Neural progenitor cell (in vitro differentiated cells): ENCODE measurements around the gene NPC2. TPM values are rescaled to one million over a fixed set of nuclear protein-coding genes. Genes with fewer than 3 reads are reported as not detected.
A peak's percentile ranks its signal among the peaks of the same experiment; 100 is the strongest.

Experiments
- DNase-seq: peaks from one replicate; pipeline ENCODE4 v3.0.0-alpha.2; 2016; ENCODE audit warnings: low spot score
- H2AFZ ChIP-seq: fragments of 200-600 bp; sonication (generic); replicated peaks from 2 replicates; pipeline ENCODE4 v1.6.1; 2016; ENCODE audit warnings: antibody characterized with exemption
- H3F3A ChIP-seq: fragments of 200-600 bp; sonication (generic); 2 replicates; pipeline ENCODE4 v1.6.1; 2016; ENCODE audit warnings: antibody characterized with exemption, low read depth
- H3K27ac ChIP-seq: fragments of 200-600 bp; sonication (generic); 2 replicates; pipeline ENCODE4 v1.5.1; 2016; ENCODE audit warnings: mild to moderate bottlenecking
- H3K27me3 ChIP-seq: fragments of 200-600 bp; sonication (generic); 2 replicates; pipeline ENCODE4 v1.6.1; 2016; ENCODE audit warnings: mild to moderate bottlenecking, moderate library complexity
- H3K36me3 ChIP-seq: fragments of 200-600 bp; sonication (generic); 2 replicates; pipeline ENCODE4 v1.5.1; 2016
- H3K4me1 ChIP-seq: fragments of 200-600 bp; sonication (generic); 2 replicates; pipeline ENCODE4 v1.6.1; 2016; ENCODE audit warnings: mixed run types
- H3K4me2 ChIP-seq: fragments of 200-600 bp; sonication (generic); 2 replicates; pipeline ENCODE4 v1.6.1; 2016
- H3K4me3 ChIP-seq: fragments of 200-600 bp; sonication (generic); 2 replicates; pipeline ENCODE4 v1.5.1; 2016
- H3K79me2 ChIP-seq: fragments of 200-600 bp; sonication (generic); 2 replicates; pipeline ENCODE4 v1.6.1; 2016; ENCODE audit warnings: low read depth
- H3K9ac ChIP-seq: fragments of 200-600 bp; sonication (generic); 2 replicates; pipeline ENCODE4 v1.6.1; 2016
- H3K9me3 ChIP-seq: fragments of 200-600 bp; sonication (generic); 2 replicates; pipeline ENCODE4 v1.5.1; 2016; ENCODE audit warnings: low read depth
- H4K20me1 ChIP-seq: fragments of 200-600 bp; sonication (generic); 2 replicates; pipeline ENCODE4 v1.6.1; 2016; ENCODE audit warnings: low read depth
- H3K27ac Mint-ChIP-seq: 3 replicates; pipeline ENCODE4 v1.8.0; 2021; ENCODE audit warnings: mixed read lengths
- H3K27me3 Mint-ChIP-seq: 2 replicates; pipeline ENCODE4 v1.8.0; 2022; ENCODE audit warnings: low read depth, mild to moderate bottlenecking, inconsistent platforms, moderate library complexity, mixed read lengths; ENCODE audit not compliant: insufficient read depth
- H3K36me3 Mint-ChIP-seq: 3 replicates; pipeline ENCODE4 v1.8.0; 2021; ENCODE audit warnings: mixed read lengths
- H3K4me1 Mint-ChIP-seq: 3 replicates; pipeline ENCODE4 v1.8.0; 2021; ENCODE audit warnings: mixed read lengths
- H3K4me3 Mint-ChIP-seq: 3 replicates; pipeline ENCODE4 v1.8.0; 2021; ENCODE audit warnings: mild to moderate bottlenecking, moderate library complexity, mixed read lengths
- H3K9me3 Mint-ChIP-seq: 3 replicates; pipeline ENCODE4 v1.8.0; 2020; ENCODE audit warnings: mixed read lengths
- CTCF ChIP-seq: fragments of 200-600 bp; sonication (generic); IDR thresholded peaks from 2 replicates; pipeline ENCODE4 v1.5.1; 2017; ENCODE audit warnings: antibody characterized with exemption, mild to moderate bottlenecking
- EZH2 ChIP-seq: fragments of 200-600 bp; sonication (generic); IDR thresholded peaks from 2 replicates; pipeline ENCODE4 v1.6.1; 2017; ENCODE audit warnings: antibody characterized with exemption, mild to moderate bottlenecking, moderate library complexity
- EZH2phosphoT487 ChIP-seq: fragments of 200-600 bp; sonication (generic); IDR thresholded peaks from 2 replicates; pipeline ENCODE4 v1.6.1; 2017; ENCODE audit warnings: antibody characterized with exemption
- total RNA-seq: library from RNA; depleted of rRNA; stranded (reverse); fragments of >200 nt; gene quantifications from 2 replicates; pipeline ENCODE4 v1.2.3, GENCODE V29; 2015; ENCODE audit warnings: low replicate concordance

NPC2 gene
- total RNA-seq, 1 donor from 2014 or later, result 371 TPM

- no peaks in the 10 kb centered on the region for H3K79me2 ChIP-seq
These were observed 17.0 kb downstream of the NPC2 start for GRCh38 chr14:74476107-74476506.

DNA sequence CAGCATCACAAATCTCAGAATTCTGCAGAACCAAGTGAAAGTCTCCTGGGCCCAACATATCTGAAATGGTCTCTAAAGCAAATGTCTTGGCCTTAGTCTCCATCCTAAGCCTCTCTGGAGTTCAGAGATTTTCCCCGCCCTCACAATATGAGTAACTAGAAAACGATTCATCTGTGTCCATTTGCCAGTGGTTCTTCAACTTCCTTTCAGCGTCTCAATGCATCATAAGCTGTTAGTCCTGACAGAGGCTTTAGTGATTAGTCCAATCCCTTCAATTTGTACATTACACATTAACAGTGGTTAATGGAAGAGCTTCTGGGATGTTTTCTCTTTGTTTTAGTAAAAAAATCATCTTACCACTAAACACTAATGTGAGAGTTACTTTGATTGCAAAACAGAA is 17.4 kb downstream of the NPC2 start:
- H3K9ac ChIP-seq, result no peak overlapping the region
- no peak for TF ChIP-seq EZH2
- TF ChIP-seq EZH2phosphoT487, result no peak
- TF ChIP-seq CTCF, result no peak
- no peaks in the 10 kb centered on the region for H3K27me3 ChIP-seq
- H3K36me3 ChIP-seq, result no peaks in the 10 kb centered on the region
- H4K20me1 ChIP-seq, result no peaks in the 10 kb centered on the region
- DNase-seq, result no peak
- peaks cover 21% of the 10 kb centered on the region for H3K4me1 ChIP-seq
- H2AFZ ChIP-seq, result no peak overlapping the region
- H3K27me3 Mint-ChIP-seq, result no peaks in the 10 kb centered on the region
- no peak overlapping the region for H3K27ac Mint-ChIP-seq
- H3K4me1 Mint-ChIP-seq, result peaks cover 29% of the 10 kb centered on the region
- H3K4me2 ChIP-seq, result no peak overlapping the region
- no peaks in the 10 kb centered on the region for H3K79me2 ChIP-seq
- H3K4me3 Mint-ChIP-seq, result no peak overlapping the region
- peaks cover 14% of the 10 kb centered on the region for H3F3A ChIP-seq
- H3K36me3 Mint-ChIP-seq, result peaks cover 2% of the 10 kb centered on the region
- no peaks in the 10 kb centered on the region for H3K9me3 Mint-ChIP-seq
- H3K27ac ChIP-seq, result no peak overlapping the region
- H3K4me3 ChIP-seq, result no peak overlapping the region
- H3K9me3 ChIP-seq, result no peaks in the 10 kb centered on the region

More at GRCh38 chr14:74476107-74476506, 17.0 kb downstream of the NPC2 start:
- H3K27ac Mint-ChIP-seq, result peak overlapping the region; percentile 76
- no peaks in the 10 kb centered on the region for H3K9me3 ChIP-seq
- no peak overlapping the region for H3K4me3 ChIP-seq
- no peak overlapping the region for H3K4me2 ChIP-seq
- H3K9ac ChIP-seq, result no peak overlapping the region
- H2AFZ ChIP-seq, result no peak overlapping the region
- H3K27me3 Mint-ChIP-seq, result no peaks in the 10 kb centered on the region
- H4K20me1 ChIP-seq, result no peaks in the 10 kb centered on the region
- H3K36me3 Mint-ChIP-seq, result peaks cover 2% of the 10 kb centered on the region
- no peaks in the 10 kb centered on the region for H3K36me3 ChIP-seq
- no peak overlapping the region for H3K4me3 Mint-ChIP-seq
- H3F3A ChIP-seq, result peaks cover 15% of the 10 kb centered on the region
- no peaks in the 10 kb centered on the region for H3K9me3 Mint-ChIP-seq
- no peak for TF ChIP-seq EZH2
- no peak for TF ChIP-seq CTCF
- TF ChIP-seq EZH2phosphoT487, result no peak
- no peak overlapping the region for H3K27ac ChIP-seq
- H3K4me1 ChIP-seq, result peaks cover 21% of the 10 kb centered on the region
- H3K27me3 ChIP-seq, result no peaks in the 10 kb centered on the region
- peaks cover 29% of the 10 kb centered on the region for H3K4me1 Mint-ChIP-seq
- DNase-seq, result no peak

DNA sequence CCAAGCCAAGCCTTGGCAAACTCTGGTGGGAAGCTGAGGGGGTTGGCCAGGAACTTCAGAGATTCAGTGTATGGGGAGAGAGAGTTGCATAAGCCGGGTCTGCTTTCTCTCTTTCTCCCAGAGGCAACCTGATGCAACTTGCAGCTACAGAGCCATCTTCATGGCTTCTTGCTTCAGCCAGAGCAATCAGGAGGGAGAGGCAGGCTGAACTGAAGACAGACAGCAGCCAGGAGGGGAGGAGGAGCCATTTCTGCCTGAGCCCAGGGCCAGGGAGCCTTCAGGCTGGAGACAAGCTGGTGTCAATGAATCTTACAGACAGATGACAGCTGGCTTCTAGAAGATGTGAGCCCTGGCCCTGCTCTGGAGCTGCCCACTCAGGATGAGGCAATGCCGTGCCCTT is 18.7 kb downstream of the NPC2 start:
- Histone ChIP-seq H3K79me2 (no peaks in the 10 kb centered on the region), H3K9ac (peak overlapping the region; percentile 24), H3F3A (peaks cover 3% of the 10 kb centered on the region), H3K27ac (no peak overlapping the region), H3K27me3 (no peaks in the 10 kb centered on the region), H3K4me2 (no peak overlapping the region), H4K20me1 (no peaks in the 10 kb centered on the region), H3K4me1 (peaks cover 30% of the 10 kb centered on the region), H3K9me3 (no peaks in the 10 kb centered on the region), H3K36me3 (no peaks in the 10 kb centered on the region), H3K4me3 (no peak overlapping the region), H2AFZ (no peak overlapping the region)
- no peak for DNase-seq
- no peak for TF ChIP-seq EZH2phosphoT487
- TF ChIP-seq EZH2, result no peak
- TF ChIP-seq CTCF, result no peak
- H3K4me1 Mint-ChIP-seq, result peaks cover 29% of the 10 kb centered on the region
- no peaks in the 10 kb centered on the region for H3K27me3 Mint-ChIP-seq
- H3K4me3 Mint-ChIP-seq, result no peak overlapping the region
- H3K36me3 Mint-ChIP-seq, result peaks cover 2% of the 10 kb centered on the region
- no peaks in the 10 kb centered on the region for H3K9me3 Mint-ChIP-seq
- no peak overlapping the region for H3K27ac Mint-ChIP-seq
